Stimulated activated CD4-positive, alpha-beta T cell treated with anti-CD3 and anti-CD28 coated beads, TNF-alpha, amount 100 ng/mL, for 24 hours (primary cell): ENCODE data around the gene CDSN.
"Not testable (repeated sequence)": the region's sequence is repeated elsewhere in the genome, so short reads cannot be mapped to it uniquely, and the experiment has no call there.

Experiments
- DNase-seq, 3 experiments: peaks; one replicate each; pipeline ENCODE4 v3.0.0-alpha.2; 2020; ENCODE audit warnings: low read depth in 3 of 3

CDSN gene

GRCh38 chr6:31120151-31120915 lies at the start of gene CDSN:
CDSN (minus strand) TSS chr6:31120446; CDS start chr6:31120419, 27 bp downstream.
- no peak for DNase-seq

GRCh38 chr6:31169123-31169857 lies 49.0 kb upstream of the CDSN start:
- no peak for DNase-seq

GRCh38 chr6:31168606-31169005 lies 48.4 kb upstream of the CDSN start:
- DNase-seq, result no peak

GRCh38 chr6:31165986-31166385 lies 45.7 kb upstream of the CDSN start:
- no peak for DNase-seq

GRCh38 chr6:31165064-31165832 lies 45.0 kb upstream of the CDSN start:
- peak in 1 of 3 experiments; percentile 7 for DNase-seq

- not testable (repeated sequence) for DNase-seq
These were observed 44.3 kb upstream of the CDSN start for GRCh38 chr6:31164475-31165063.

GRCh38 chr6:31163922-31164321 lies 43.7 kb upstream of the CDSN start:
- no peak for DNase-seq

- no peak for DNase-seq
These were observed 42.4 kb upstream of the CDSN start for GRCh38 chr6:31162463-31163165.

GRCh38 chr6:31161216-31162126 lies 41.2 kb upstream of the CDSN start:
- no peak for DNase-seq

GRCh38 chr6:31158863-31159855 lies 38.9 kb upstream of the CDSN start:
- DNase-seq, result peak in 1 of 3 experiments; percentile 14

GRCh38 chr6:31158140-31158862 lies 38.1 kb upstream of the CDSN start, which contains the start of gene TCF19:
TCF19 (plus strand) TSS chr6:31158589; CDS start chr6:31159470, 881 bp downstream.
- DNase-seq, result peak; percentile 98 to 99 (median 99)

GRCh38 chr6:31157513-31158139 lies 37.4 kb upstream of the CDSN start, which contains the start of gene CCHCR1:
CCHCR1 (minus strand) TSS chr6:31157802; CDS start chr6:31157600, 202 bp downstream.
- DNase-seq, result no peak

GRCh38 chr6:31156641-31157040 lies 36.4 kb upstream of the CDSN start:
- no peak for DNase-seq

GRCh38 chr6:31154436-31154835 lies 34.2 kb upstream of the CDSN start:
- no peak for DNase-seq

- no peak for DNase-seq
These were observed 32.5 kb upstream of the CDSN start for GRCh38 chr6:31152781-31153180.

GRCh38 chr6:31149827-31150447 lies 29.7 kb upstream of the CDSN start:
- no peak for DNase-seq

GRCh38 chr6:31145386-31145785 lies 25.1 kb upstream of the CDSN start:
- no peak for DNase-seq
